NCI-H1092 treated with DMSO at 0.1 percent for 48 hours (cell line): ENCODE measurements around the gene RSPH6A.

Experiments
- DNase-seq: peaks from one replicate; lab custom pipeline; 2025; lab: John Stamatoyannopoulos, UW

The RSPH6A gene

GRCh38 chr19:45780146-45780447 is 35.0 kb downstream of the RSPH6A start:
- DNase-seq: no peak

- peak; percentile 84 for DNase-seq
Measured at GRCh38 chr19:45779231-45780145, 35.6 kb downstream of the RSPH6A start.

- DNase-seq: no peak
Measured at GRCh38 chr19:45778010-45778661, 37.0 kb downstream of the RSPH6A start.

GRCh38 chr19:45777395-45777961 is 37.6 kb downstream of the RSPH6A start:
- DNase-seq: no peak

- DNase-seq: no peak
Measured at GRCh38 chr19:45774765-45775164, 40.3 kb downstream of the RSPH6A start.

GRCh38 chr19:45773384-45773783 is 41.7 kb downstream of the RSPH6A start:
- DNase-seq: no peak

GRCh38 chr19:45772912-45773311 is 42.2 kb downstream of the RSPH6A start:
- DNase-seq: no peak

GRCh38 chr19:45772130-45772840 is 42.8 kb downstream of the RSPH6A start:
- DNase-seq: no peak

GRCh38 chr19:45771311-45771933 is 43.7 kb downstream of the RSPH6A start:
- no peak for DNase-seq

GRCh38 chr19:45770192-45771101 is 44.7 kb downstream of the RSPH6A start:
- DNase-seq: peak; percentile 93

GRCh38 chr19:45769821-45770191 is 45.3 kb downstream of the RSPH6A start:
- no peak for DNase-seq

- peak; percentile 71 for DNase-seq
Measured at GRCh38 chr19:45768984-45769782, 45.9 kb downstream of the RSPH6A start, which contains the start of gene SIX5. SIX5 (minus strand) TSS chr19:45769252; CDS start chr19:45768844, 408 bp downstream.

- DNase-seq: no peak
Measured at GRCh38 chr19:45768655-45768983, 46.5 kb downstream of the RSPH6A start.

GRCh38 chr19:45767881-45768654 is 47.0 kb downstream of the RSPH6A start:
- no peak for DNase-seq

GRCh38 chr19:45767410-45767880 is 47.7 kb downstream of the RSPH6A start:
- no peak for DNase-seq

- no peak for DNase-seq
Measured at GRCh38 chr19:45766869-45767346, 48.2 kb downstream of the RSPH6A start.

GRCh38 chr19:45766296-45766868 is 48.7 kb downstream of the RSPH6A start:
- DNase-seq: no peak

- no peak for DNase-seq
Measured at GRCh38 chr19:45765702-45766295, 49.3 kb downstream of the RSPH6A start.
